ENCODE measurements around the gene OPRD1.
"Not testable (repeated sequence)": the region's sequence is repeated elsewhere in the genome, so short reads cannot be mapped to it uniquely, and the experiment has no call there.

Gene OPRD1

GRCh38 chr1:28845786-28846543 lies 34.0 kb downstream of the OPRD1 start:
- no peaks in the 10 kb centered on the region for H3K9me3 Mint-ChIP-seq
- no peaks in the 10 kb centered on the region for H3K36me3 Mint-ChIP-seq (ENCODE audit: low read depth)
- peak overlapping the region; percentile 19 for H3K27ac Mint-ChIP-seq
- H3K4me1 Mint-ChIP-seq (ENCODE audit: low read depth), result peaks cover 7% of the 10 kb centered on the region
- no peak for DNase-seq (ENCODE audit: low spot score)
- peaks cover 2% of the 10 kb centered on the region for H3K27me3 Mint-ChIP-seq (ENCODE audit: low read depth)
- no peak overlapping the region for H3K4me3 Mint-ChIP-seq

DNA sequence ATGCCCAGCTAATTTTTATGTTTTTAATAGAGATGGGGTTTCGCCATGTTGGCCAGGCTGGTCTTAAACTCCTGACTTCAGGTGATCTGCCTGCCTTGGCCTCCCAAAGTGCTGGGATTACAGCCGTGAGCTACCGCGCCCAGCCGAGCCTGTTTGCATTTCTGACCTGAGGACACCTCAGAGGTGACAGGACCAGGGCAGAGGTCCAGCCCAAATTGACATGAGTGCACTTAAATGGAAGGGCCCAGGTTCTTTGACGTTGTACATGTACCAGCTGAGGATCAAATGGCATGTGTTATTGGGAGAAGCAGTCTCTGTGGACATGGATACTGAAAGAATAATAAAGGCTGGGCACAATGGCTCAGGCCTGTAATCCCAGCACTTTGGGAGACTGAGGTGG lies 35.2 kb downstream of the OPRD1 start:
- H3K9me3 Mint-ChIP-seq; H3K4me3 Mint-ChIP-seq; H3K4me1 Mint-ChIP-seq (ENCODE audit: low read depth); DNase-seq (ENCODE audit: low spot score); H3K27ac Mint-ChIP-seq; H3K36me3 Mint-ChIP-seq (ENCODE audit: low read depth); H3K27me3 Mint-ChIP-seq (ENCODE audit: low read depth): not testable (repeated sequence)

- Mint-ChIP-seq H3K9me3 (no peaks in the 10 kb centered on the region), H3K4me3 (no peak overlapping the region), H3K36me3 (ENCODE audit: low read depth) (no peaks in the 10 kb centered on the region), H3K27me3 (ENCODE audit: low read depth) (peaks cover 7% of the 10 kb centered on the region), H3K4me1 (ENCODE audit: low read depth) (peaks cover 7% of the 10 kb centered on the region), H3K27ac (no peak overlapping the region)
- no peak for DNase-seq (ENCODE audit: low spot score)
Observed at GRCh38 chr1:28848416-28848815, 36.4 kb downstream of the OPRD1 start.

DNA sequence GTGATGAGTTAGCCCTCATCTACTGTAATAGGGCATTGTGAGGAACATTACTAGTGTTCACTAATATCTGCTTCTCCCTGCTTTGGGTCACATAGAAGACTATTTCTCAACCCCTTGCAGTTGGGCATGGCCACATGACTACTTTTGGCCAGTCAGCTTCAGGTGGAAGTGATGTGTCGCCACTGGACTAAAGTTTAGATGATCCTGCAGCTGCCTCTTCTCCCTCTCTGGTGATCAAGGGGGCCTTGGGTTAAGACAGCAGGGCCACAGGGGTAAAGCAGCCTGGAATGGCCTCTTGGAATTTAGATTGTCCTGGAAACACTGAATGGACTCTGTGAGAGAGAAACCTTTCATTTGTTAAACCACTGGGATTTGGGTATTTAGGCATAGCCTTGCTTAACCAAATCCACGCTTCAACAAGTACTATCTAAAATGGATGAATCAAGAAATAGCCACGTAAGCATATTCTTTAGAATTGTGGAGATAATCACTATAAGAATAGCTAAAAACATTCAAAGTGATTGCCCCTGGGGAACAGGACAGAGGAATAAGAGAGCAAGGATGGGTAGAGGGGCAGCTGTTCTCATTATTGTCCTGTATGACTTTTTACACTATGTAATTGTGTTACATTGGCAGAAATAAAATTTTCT lies 41.2 kb downstream of the OPRD1 start:
- no peak for DNase-seq (ENCODE audit: low spot score)
- Mint-ChIP-seq H3K9me3 (no peaks in the 10 kb centered on the region), H3K27ac (no peak overlapping the region), H3K4me1 (ENCODE audit: low read depth) (peaks cover 3% of the 10 kb centered on the region), H3K27me3 (ENCODE audit: low read depth) (peaks cover 10% of the 10 kb centered on the region), H3K4me3 (no peak overlapping the region), H3K36me3 (ENCODE audit: low read depth) (no peaks in the 10 kb centered on the region)

DNA sequence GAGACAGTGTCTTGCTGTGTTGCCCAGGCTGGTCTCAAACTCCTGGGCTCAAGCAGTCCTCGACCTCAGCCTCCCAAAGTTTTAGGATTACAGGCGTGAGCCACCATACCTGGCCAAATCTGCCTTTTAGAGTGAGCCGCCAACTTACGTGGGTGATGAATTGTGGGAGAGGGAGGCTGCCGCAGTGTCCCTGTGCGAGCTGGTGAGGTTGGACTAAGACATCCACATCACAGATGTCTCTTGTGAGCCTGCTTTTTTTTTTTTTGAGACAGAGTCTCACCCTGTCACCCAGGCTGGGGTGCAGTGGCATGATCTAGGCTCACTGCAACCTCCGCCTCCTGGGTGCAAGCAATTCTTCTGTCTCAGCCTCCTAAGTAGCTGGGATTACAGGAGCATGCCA lies 42.4 kb downstream of the OPRD1 start:
- not testable (repeated sequence) for H3K4me3 Mint-ChIP-seq; H3K9me3 Mint-ChIP-seq; H3K36me3 Mint-ChIP-seq (ENCODE audit: low read depth); H3K27me3 Mint-ChIP-seq (ENCODE audit: low read depth); H3K4me1 Mint-ChIP-seq (ENCODE audit: low read depth); H3K27ac Mint-ChIP-seq; DNase-seq (ENCODE audit: low spot score)

DNA sequence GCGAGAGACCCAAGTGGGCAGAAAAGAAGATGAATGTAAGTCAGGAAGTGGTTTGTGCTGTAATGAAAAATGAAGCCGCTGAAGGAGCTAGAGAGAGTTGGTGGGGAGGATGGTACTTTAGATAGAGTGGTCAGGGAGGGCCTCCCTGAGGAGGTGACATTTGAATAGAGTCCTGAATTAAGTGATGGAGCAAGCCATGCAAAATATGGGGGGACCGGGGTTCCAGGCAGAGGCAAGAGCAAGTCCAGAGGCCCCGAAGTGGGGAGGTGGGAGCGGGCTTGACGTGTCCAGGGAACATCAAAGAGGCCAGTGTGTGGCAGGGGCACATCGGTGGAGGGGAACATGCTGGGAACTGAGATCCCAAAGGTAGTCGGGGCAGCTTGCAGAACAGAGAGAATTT lies 43.1 kb downstream of the OPRD1 start:
- no peak for DNase-seq (ENCODE audit: low spot score)
- Mint-ChIP-seq H3K4me1 (ENCODE audit: low read depth) (peaks cover 3% of the 10 kb centered on the region), H3K27ac (no peak overlapping the region), H3K9me3 (no peaks in the 10 kb centered on the region), H3K36me3 (ENCODE audit: low read depth) (no peaks in the 10 kb centered on the region), H3K27me3 (ENCODE audit: low read depth) (peaks cover 10% of the 10 kb centered on the region), H3K4me3 (no peak overlapping the region)

GRCh38 chr1:28855469-28855951 lies 43.5 kb downstream of the OPRD1 start:
- H3K4me1 Mint-ChIP-seq (ENCODE audit: low read depth), result peaks cover 3% of the 10 kb centered on the region
- H3K9me3 Mint-ChIP-seq, result no peaks in the 10 kb centered on the region
- H3K4me3 Mint-ChIP-seq, result no peak overlapping the region
- H3K36me3 Mint-ChIP-seq (ENCODE audit: low read depth), result no peaks in the 10 kb centered on the region
- H3K27ac Mint-ChIP-seq, result no peak overlapping the region
- DNase-seq (ENCODE audit: low spot score), result no peak
- peaks cover 10% of the 10 kb centered on the region for H3K27me3 Mint-ChIP-seq (ENCODE audit: low read depth)

DNA sequence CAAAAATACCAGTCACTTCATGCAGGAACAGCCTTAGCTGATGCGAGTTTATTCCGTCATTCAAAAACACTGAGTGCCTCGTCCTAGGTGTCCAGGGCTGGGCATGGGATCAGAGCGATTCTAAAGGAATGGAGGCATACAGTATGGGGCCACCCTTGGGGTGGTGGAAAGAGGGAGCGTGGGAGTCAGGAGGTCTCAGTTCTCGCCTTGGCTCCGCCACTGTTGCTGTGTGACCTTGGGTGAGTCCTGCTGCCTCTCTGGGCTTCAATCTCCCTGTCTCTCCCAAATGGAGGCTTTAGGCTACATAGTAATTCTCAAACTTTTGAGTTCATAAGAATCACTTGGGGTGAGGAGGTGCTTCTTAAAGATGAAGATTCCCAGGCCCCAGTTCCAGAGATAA lies 44.0 kb downstream of the OPRD1 start:
- Mint-ChIP-seq H3K27me3 (ENCODE audit: low read depth) (peaks cover 10% of the 10 kb centered on the region), H3K4me3 (no peak overlapping the region), H3K4me1 (ENCODE audit: low read depth) (peaks cover 3% of the 10 kb centered on the region), H3K36me3 (ENCODE audit: low read depth) (no peaks in the 10 kb centered on the region), H3K27ac (no peak overlapping the region), H3K9me3 (no peaks in the 10 kb centered on the region)
- DNase-seq (ENCODE audit: low spot score), result no peak

GRCh38 chr1:28860332-28861073 lies 48.5 kb downstream of the OPRD1 start:
- H3K4me3 Mint-ChIP-seq, result no peak overlapping the region
- H3K36me3 Mint-ChIP-seq (ENCODE audit: low read depth), result no peaks in the 10 kb centered on the region
- H3K27ac Mint-ChIP-seq, result no peak overlapping the region
- H3K27me3 Mint-ChIP-seq (ENCODE audit: low read depth), result no peaks in the 10 kb centered on the region
- no peaks in the 10 kb centered on the region for H3K9me3 Mint-ChIP-seq
- no peaks in the 10 kb centered on the region for H3K4me1 Mint-ChIP-seq (ENCODE audit: low read depth)
- DNase-seq (ENCODE audit: low spot score), result no peak

DNA sequence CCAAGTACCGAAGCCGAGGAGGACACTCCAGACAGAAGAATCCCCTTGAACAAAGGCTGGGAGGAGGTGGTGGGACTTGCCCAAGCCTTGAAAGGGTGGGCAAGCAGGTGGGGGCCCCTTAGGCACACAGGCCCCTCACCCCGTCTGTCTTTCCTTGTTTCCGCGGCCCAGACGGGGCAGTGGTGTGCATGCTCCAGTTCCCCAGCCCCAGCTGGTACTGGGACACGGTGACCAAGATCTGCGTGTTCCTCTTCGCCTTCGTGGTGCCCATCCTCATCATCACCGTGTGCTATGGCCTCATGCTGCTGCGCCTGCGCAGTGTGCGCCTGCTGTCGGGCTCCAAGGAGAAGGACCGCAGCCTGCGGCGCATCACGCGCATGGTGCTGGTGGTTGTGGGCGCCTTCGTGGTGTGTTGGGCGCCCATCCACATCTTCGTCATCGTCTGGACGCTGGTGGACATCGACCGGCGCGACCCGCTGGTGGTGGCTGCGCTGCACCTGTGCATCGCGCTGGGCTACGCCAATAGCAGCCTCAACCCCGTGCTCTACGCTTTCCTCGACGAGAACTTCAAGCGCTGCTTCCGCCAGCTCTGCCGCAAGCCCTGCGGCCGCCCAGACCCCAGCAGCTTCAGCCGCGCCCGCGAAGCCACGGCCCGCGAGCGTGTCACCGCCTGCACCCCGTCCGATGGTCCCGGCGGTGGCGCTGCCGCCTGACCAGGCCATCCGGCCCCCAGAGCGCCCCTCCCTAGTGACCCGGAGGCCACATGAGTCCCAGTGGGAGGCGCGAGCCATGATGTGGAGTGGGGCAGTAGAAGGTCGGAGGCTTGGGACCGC lies 50.8 kb downstream of the OPRD1 start:
- Mint-ChIP-seq H3K4me1 (ENCODE audit: low read depth) (no peaks in the 10 kb centered on the region), H3K36me3 (ENCODE audit: low read depth) (no peaks in the 10 kb centered on the region), H3K27ac (no peak overlapping the region)

GRCh38 chr1:28864695-28865094 lies 52.7 kb downstream of the OPRD1 start:
- no peak for DNase-seq (ENCODE audit: low spot score)
- no peak overlapping the region for H3K27ac Mint-ChIP-seq
- H3K36me3 Mint-ChIP-seq (ENCODE audit: low read depth), result no peaks in the 10 kb centered on the region
- H3K27me3 Mint-ChIP-seq (ENCODE audit: low read depth), result no peaks in the 10 kb centered on the region
- no peaks in the 10 kb centered on the region for H3K9me3 Mint-ChIP-seq
- H3K4me1 Mint-ChIP-seq (ENCODE audit: low read depth), result no peaks in the 10 kb centered on the region
- no peak overlapping the region for H3K4me3 Mint-ChIP-seq

More for the DNA sequence above, 50.8 kb downstream of the OPRD1 start:
- no peak overlapping the region for H3K4me3 Mint-ChIP-seq
- H3K27me3 Mint-ChIP-seq (ENCODE audit: low read depth), result no peaks in the 10 kb centered on the region
- H3K9me3 Mint-ChIP-seq, result no peaks in the 10 kb centered on the region
- DNase-seq (ENCODE audit: low spot score), result no peak

- Mint-ChIP-seq H3K36me3 (ENCODE audit: low read depth) (no peaks in the 10 kb centered on the region), H3K4me3 (no peak overlapping the region), H3K4me1 (ENCODE audit: low read depth) (no peaks in the 10 kb centered on the region), H3K27ac (no peak overlapping the region), H3K27me3 (ENCODE audit: low read depth) (no peaks in the 10 kb centered on the region), H3K9me3 (no peaks in the 10 kb centered on the region)
- no peak for DNase-seq (ENCODE audit: low spot score)
Observed at GRCh38 chr1:28865997-28866650, 54.2 kb downstream of the OPRD1 start.

- no peaks in the 10 kb centered on the region for H3K9me3 Mint-ChIP-seq
- no peaks in the 10 kb centered on the region for H3K4me1 Mint-ChIP-seq (ENCODE audit: low read depth)
- DNase-seq (ENCODE audit: low spot score), result no peak
- H3K27me3 Mint-ChIP-seq (ENCODE audit: low read depth), result peaks cover 2% of the 10 kb centered on the region
- H3K4me3 Mint-ChIP-seq, result no peak overlapping the region
- H3K36me3 Mint-ChIP-seq (ENCODE audit: low read depth), result no peaks in the 10 kb centered on the region
- H3K27ac Mint-ChIP-seq, result no peak overlapping the region
Observed at GRCh38 chr1:28867850-28868249, 55.9 kb downstream of the OPRD1 start.

Data from T-helper 2 cell treated with Interferon-gamma antibody and Interleukin-4, amounts not matched to agents 5 μg/mL and 100 μg/mL, for 36 hours (primary cell).